Effector CD8-positive, alpha-beta T cell (primary cell): ENCODE results near the gene SPDEF.

Source experiments
- DNase-seq: peaks from one replicate; lab custom pipeline; 2025; lab: John Stamatoyannopoulos, UW

SPDEF gene

GRCh38 chr6:34514593-34515472 lies 41.3 kb downstream of the SPDEF start:
- DNase-seq: no peak

GRCh38 chr6:34514112-34514511 lies 42.0 kb downstream of the SPDEF start:
- no peak for DNase-seq

DNA sequence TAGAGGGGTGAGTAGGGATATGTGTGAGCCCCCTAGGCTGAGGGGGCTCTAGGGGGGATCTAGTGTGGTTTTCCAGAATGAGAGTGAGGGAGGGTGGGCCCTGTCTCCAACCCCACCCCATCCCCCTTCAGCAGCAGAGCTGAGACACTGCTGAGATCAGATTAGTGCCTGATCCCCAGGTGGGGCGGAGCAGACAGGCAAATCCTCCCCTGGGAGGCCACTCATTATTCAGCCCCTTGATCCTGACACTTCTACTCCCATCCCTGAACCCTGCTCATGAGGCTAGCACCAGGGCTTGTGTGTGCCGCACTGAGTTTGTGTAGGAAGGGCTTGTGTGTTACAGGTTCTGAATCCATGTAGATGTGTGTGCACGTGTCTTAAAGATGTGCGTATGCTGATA lies 42.5 kb downstream of the SPDEF start:
- no peak for DNase-seq

DNA sequence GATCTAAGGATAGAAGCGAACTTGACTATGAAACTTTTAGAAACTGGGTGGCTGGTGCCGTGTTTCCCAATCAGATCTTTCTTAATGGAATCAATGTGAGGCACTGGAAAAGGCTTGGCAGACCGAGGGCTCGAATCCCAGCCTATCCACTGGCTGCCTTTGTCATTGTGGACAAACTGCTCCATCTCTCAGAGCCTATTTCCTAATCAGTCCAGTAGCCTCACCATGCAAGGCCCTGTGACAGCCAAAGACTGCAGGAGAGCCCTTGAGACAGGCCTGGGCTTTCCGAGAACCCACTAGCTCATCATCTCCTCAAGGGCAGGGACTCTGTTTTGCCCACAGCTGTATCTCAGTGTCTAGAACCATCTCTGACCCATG lies 43.4 kb downstream of the SPDEF start:
- DNase-seq: no peak

DNA sequence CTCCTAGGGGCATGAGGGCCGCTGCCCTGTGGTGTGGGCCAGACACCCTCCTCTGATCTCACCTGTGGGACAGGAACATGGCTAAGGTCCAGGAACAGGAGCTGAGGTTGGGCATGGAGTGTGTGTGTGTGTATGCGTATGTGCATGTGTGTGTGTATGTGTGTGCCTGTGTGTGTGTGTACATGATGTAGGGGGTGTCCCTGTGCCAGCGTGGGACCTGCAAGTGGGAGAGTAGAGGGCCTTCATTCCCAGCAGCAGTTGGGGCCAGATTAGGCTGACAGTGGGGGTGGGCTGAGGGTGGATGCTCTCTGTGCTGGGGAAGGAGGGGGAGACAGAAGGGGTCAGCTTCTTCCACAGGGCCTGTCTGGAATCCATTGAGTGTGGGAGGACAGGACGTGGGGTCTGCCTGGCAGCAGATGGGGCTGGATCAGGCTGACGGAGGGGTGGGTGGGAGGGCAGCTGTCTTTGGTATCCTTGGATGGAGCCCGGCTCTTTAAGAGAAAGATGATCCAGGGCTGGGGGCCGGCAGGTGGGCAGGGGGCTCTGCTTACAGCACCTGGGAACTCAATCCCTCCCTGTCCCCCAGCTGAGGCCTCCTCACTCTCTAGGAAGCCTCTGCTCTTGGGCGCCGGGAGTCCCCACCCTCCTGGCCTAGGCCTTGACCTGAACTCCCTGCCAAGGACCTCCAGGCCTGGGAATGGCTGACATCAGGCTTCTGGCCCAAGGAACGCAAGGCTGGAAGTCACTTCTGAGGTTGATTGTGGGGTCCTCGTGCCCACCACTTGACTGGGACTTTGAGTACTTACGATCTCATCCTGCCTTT lies 44.0 kb downstream of the SPDEF start:
- DNase-seq: no peak

- no peak for DNase-seq
Measured at GRCh38 chr6:34511214-34511914, 44.8 kb downstream of the SPDEF start.

- no peak for DNase-seq
Measured at GRCh38 chr6:34510299-34510698, 45.8 kb downstream of the SPDEF start.

GRCh38 chr6:34509782-34510181 lies 46.3 kb downstream of the SPDEF start:
- no peak for DNase-seq

DNA sequence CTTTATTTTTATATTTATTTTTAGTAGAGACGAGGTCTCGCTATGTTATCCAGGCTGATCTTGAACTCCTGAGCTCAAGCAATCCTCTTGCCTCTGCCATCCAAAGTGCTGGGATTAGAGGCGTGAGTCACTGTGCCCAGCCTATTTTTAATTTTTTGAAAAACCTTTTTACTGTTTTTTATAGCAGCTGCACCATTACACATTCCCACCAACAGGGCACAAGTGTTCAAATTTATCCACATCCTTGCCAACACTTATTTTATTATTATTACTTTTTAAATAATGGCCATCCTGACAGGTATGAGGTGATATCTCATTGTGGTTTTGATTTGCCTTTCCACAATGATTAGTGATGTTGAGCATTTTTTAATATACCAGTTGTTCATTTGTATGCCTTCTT lies 47.7 kb downstream of the SPDEF start:
- DNase-seq: no peak

DNA sequence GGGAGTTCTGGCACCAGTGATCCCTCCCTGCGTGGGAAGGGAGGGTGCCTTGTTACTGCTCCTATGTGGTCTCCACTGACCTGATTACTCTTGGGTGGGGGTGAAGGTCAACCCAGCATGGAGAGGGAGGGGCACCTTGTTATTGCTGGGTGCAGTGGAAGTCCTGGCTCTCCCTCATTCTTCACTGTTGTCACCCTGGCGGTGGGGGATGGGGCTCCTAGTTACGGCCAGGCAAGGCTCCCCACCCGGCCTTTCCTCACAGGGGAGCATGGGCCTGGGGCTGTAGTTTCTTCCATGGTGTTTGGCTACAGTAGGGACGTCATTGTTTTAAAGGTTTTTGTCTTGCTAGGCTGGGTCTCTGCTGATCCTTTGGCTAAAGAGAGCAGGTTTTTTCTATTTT lies 49.4 kb downstream of the SPDEF start:
- DNase-seq: no peak

- no peak for DNase-seq
Measured at GRCh38 chr6:34497411-34497810, 58.7 kb downstream of the SPDEF start.

DNA sequence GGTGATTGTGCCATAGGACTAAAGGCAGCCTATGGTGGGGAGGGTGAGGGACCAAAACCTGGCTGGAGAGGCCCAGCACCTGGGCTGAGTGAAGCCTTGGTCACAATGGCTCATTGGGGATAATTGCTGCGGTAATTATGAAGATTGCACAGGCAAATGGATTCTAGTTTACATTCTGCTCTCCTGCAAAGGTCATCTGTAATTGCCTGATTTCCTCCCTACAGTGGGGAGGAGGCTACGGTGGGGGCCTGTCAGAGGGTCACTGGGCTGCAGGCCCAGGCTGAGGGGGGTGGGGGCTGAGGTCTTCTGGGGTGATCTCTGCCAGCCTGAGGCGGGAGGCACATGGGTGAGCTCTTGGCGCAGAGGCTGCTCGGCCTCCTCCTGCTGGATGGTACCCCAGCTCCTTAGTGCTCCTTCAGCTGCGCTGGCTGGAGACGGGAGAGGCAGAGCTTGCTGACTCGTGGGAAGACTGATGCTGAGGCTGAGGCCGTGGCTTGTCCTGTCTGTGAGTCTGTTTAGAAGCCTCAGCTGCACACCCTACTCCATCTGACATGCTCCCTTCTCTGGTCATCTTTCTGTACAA lies 59.9 kb downstream of the SPDEF start:
- DNase-seq: no peak

DNA sequence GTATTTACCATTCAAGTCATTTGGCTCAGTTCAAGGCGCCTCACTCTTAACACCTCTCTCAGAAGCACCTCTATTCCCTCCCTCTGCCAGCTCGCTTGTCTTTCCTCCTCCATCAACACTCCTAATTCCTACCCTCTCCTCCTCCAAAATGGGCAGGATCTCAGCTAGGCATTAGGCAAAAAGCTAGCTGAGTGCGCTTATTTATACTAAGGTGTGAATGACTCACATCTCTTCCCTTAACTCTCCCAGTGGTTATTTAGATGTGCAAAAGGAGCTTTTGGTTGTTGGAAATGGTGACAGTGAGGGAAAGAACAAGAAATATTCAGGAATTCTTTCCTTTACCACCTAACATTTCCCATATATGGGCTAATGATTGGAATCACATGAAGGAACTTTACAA lies 61.2 kb downstream of the SPDEF start:
- DNase-seq: no peak

DNA sequence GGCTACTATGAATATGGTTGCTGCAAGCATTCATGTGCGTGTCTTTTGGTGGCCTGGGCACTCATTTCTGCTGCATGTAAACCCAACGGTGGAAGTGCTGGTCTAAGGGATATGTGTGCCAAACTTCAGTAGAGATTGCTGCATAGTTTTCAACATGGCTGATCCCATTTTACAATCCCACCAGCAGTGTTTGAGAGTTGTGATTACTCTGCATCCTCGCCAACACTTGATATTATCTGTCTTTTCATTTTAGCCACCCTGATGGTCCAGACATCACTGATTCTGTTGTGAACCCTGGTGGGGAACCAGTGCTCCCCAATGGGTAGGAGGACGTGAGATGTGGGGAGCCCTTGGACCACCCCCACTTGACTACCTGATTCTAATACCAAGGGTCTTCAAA lies 62.8 kb downstream of the SPDEF start:
- DNase-seq: no peak

DNA sequence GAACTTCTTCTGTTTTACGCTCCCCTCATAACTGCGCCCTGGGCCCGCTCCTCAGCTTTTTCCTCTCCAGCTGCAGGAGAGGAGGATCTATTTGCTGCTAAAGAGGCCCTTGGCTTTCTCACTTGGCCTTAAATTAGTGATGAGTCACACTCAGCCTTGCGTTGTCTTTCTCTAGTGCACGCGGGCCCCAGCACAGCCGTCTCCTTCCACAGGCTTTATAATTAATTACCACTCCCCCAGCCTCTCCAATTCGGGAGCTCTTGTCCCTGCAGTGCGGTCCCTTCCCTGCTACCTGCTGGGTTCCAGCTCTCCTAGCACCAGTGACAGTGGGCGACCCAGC lies 65.1 kb downstream of the SPDEF start:
- DNase-seq: no peak

DNA sequence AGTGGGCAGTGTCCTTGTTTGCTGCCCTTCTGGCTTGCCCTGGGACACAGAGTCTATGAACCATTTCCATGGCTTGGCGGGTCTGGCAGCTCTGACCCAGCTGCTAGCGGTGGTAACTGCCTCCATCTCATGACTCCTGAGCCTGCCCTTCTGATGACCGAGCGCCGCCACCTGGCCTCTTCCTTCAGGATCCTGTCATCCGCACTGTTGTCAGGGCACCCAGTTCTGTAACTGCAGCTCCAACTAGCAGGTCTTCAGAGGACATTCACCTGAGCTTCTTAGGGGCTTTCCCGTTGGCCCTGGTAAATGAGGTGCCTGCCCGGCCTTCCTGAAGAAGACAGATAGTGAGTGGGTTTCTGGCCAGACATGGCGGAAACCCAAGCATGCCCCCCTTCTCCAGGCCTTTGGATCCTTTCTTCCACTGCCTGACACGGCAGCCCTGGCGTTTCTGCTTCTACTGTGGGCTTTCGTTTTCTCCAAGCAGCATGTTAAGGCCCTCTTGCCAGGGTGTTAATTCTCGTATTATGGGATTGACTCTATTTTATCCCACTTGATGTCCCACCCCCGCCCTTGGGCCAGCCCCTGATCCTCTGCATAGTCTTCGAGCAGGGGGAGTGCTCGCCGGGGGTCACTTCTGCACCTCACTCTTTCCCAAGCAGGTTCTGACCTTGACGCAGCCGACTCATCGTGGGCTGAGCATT lies 65.6 kb downstream of the SPDEF start:
- DNase-seq: no peak

- no peak for DNase-seq
Measured at GRCh38 chr6:34489207-34489805, 66.8 kb downstream of the SPDEF start.
